Stimulated activated naive CD8-positive, alpha-beta T cell treated with anti-CD3 and anti-CD28 coated beads, Interleukin-15, Interleukin-2, amounts not matched to agents 100 ng/mL and 50 ng/mL, for 24 hours (primary cell): ENCODE data around the gene SMURF2.
"Not testable (repeated sequence)": the region's sequence is repeated elsewhere in the genome, so short reads cannot be mapped to it uniquely, and the experiment has no call there.

Experiments used
- H3K27ac Mint-ChIP-seq: one replicate; pipeline ENCODE4 v1.8.0; 2021; ENCODE audit warnings: mild to moderate bottlenecking, mixed read lengths
- H3K27me3 Mint-ChIP-seq: one replicate; pipeline ENCODE4 v1.8.0; 2021; ENCODE audit warnings: mixed read lengths
- H3K36me3 Mint-ChIP-seq: one replicate; pipeline ENCODE4 v1.8.0; 2021; ENCODE audit warnings: low read depth, mixed read lengths
- H3K4me1 Mint-ChIP-seq: one replicate; pipeline ENCODE4 v1.8.0; 2021; ENCODE audit warnings: low read depth, mixed read lengths
- H3K4me3 Mint-ChIP-seq: one replicate; pipeline ENCODE4 v1.8.0; 2021; ENCODE audit warnings: mild to moderate bottlenecking, mixed read lengths
- H3K9me3 Mint-ChIP-seq: one replicate; pipeline ENCODE4 v1.8.0; 2021; ENCODE audit warnings: mixed read lengths

SMURF2 gene

GRCh38 chr17:64626827-64627226, 35.3 kb downstream of the SMURF2 start:
- H3K27ac Mint-ChIP-seq = no peak overlapping the region
- H3K36me3 Mint-ChIP-seq = no peaks in the 10 kb centered on the region
- no peak overlapping the region for H3K4me3 Mint-ChIP-seq
- H3K27me3 Mint-ChIP-seq = no peaks in the 10 kb centered on the region
- H3K9me3 Mint-ChIP-seq = no peaks in the 10 kb centered on the region
- peaks cover 57% of the 10 kb centered on the region for H3K4me1 Mint-ChIP-seq

GRCh38 chr17:64625541-64625940, 36.6 kb downstream of the SMURF2 start:
- Mint-ChIP-seq H3K4me3 (no peak overlapping the region), H3K27ac (no peak overlapping the region), H3K9me3 (no peaks in the 10 kb centered on the region), H3K4me1 (peaks cover 46% of the 10 kb centered on the region), H3K27me3 (no peaks in the 10 kb centered on the region), H3K36me3 (no peaks in the 10 kb centered on the region)

- Mint-ChIP-seq H3K4me3 (no peak overlapping the region), H3K27me3 (no peaks in the 10 kb centered on the region), H3K36me3 (no peaks in the 10 kb centered on the region), H3K27ac (no peak overlapping the region), H3K9me3 (no peaks in the 10 kb centered on the region), H3K4me1 (peaks cover 25% of the 10 kb centered on the region)
These were observed 39.0 kb downstream of the SMURF2 start for GRCh38 chr17:64622931-64623654.

GRCh38 chr17:64621772-64622171, 40.3 kb downstream of the SMURF2 start:
- Mint-ChIP-seq H3K4me1 (peaks cover 23% of the 10 kb centered on the region), H3K36me3 (no peaks in the 10 kb centered on the region), H3K27me3 (no peaks in the 10 kb centered on the region), H3K9me3 (no peaks in the 10 kb centered on the region), H3K27ac (no peak overlapping the region), H3K4me3 (no peak overlapping the region)

GRCh38 chr17:64618848-64619247, 43.3 kb downstream of the SMURF2 start:
- Mint-ChIP-seq H3K4me3 (no peak overlapping the region), H3K27me3 (no peaks in the 10 kb centered on the region), H3K27ac (no peak overlapping the region), H3K4me1 (peaks cover 30% of the 10 kb centered on the region), H3K9me3 (no peaks in the 10 kb centered on the region), H3K36me3 (no peaks in the 10 kb centered on the region)

GRCh38 chr17:64617125-64617780, 44.9 kb downstream of the SMURF2 start:
- H3K27ac Mint-ChIP-seq = no peak overlapping the region
- H3K4me3 Mint-ChIP-seq = no peak overlapping the region
- H3K9me3 Mint-ChIP-seq = no peaks in the 10 kb centered on the region
- H3K27me3 Mint-ChIP-seq = no peaks in the 10 kb centered on the region
- peaks cover 31% of the 10 kb centered on the region for H3K4me1 Mint-ChIP-seq
- no peaks in the 10 kb centered on the region for H3K36me3 Mint-ChIP-seq

- no peaks in the 10 kb centered on the region for H3K36me3 Mint-ChIP-seq
- H3K4me1 Mint-ChIP-seq = peaks cover 31% of the 10 kb centered on the region
- no peak overlapping the region for H3K4me3 Mint-ChIP-seq
- H3K9me3 Mint-ChIP-seq = no peaks in the 10 kb centered on the region
- no peaks in the 10 kb centered on the region for H3K27me3 Mint-ChIP-seq
- no peak overlapping the region for H3K27ac Mint-ChIP-seq
These were observed 47.0 kb downstream of the SMURF2 start for GRCh38 chr17:64615028-64615677.

GRCh38 chr17:64614266-64615027, 47.7 kb downstream of the SMURF2 start:
- Mint-ChIP-seq H3K4me1 (peaks cover 34% of the 10 kb centered on the region), H3K36me3 (no peaks in the 10 kb centered on the region), H3K27me3 (no peaks in the 10 kb centered on the region), H3K27ac (no peak overlapping the region), H3K4me3 (no peak overlapping the region), H3K9me3 (no peaks in the 10 kb centered on the region)

- H3K36me3 Mint-ChIP-seq = no peaks in the 10 kb centered on the region
- H3K9me3 Mint-ChIP-seq = no peaks in the 10 kb centered on the region
- H3K4me1 Mint-ChIP-seq = peaks cover 46% of the 10 kb centered on the region
- H3K27me3 Mint-ChIP-seq = no peaks in the 10 kb centered on the region
- no peak overlapping the region for H3K4me3 Mint-ChIP-seq
- H3K27ac Mint-ChIP-seq = no peak overlapping the region
These were observed 50.7 kb downstream of the SMURF2 start for GRCh38 chr17:64611369-64611768.

GRCh38 chr17:64610244-64610643, 51.9 kb downstream of the SMURF2 start:
- not testable (repeated sequence) for H3K36me3 Mint-ChIP-seq, H3K4me3 Mint-ChIP-seq, H3K27ac Mint-ChIP-seq, H3K27me3 Mint-ChIP-seq, H3K9me3 Mint-ChIP-seq
- H3K4me1 Mint-ChIP-seq = peaks cover 50% of the 10 kb centered on the region

- H3K9me3 Mint-ChIP-seq = no peaks in the 10 kb centered on the region
- peak overlapping the region; percentile 14 for H3K4me3 Mint-ChIP-seq
- H3K36me3 Mint-ChIP-seq = no peaks in the 10 kb centered on the region
- no peaks in the 10 kb centered on the region for H3K27me3 Mint-ChIP-seq
- H3K4me1 Mint-ChIP-seq = peaks cover 39% of the 10 kb centered on the region
- H3K27ac Mint-ChIP-seq = peak overlapping the region; percentile 88
These were observed 53.5 kb downstream of the SMURF2 start for GRCh38 chr17:64608571-64608981.

- Mint-ChIP-seq H3K4me1 (peaks cover 34% of the 10 kb centered on the region), H3K27me3 (no peaks in the 10 kb centered on the region), H3K36me3 (no peaks in the 10 kb centered on the region), H3K9me3 (no peaks in the 10 kb centered on the region), H3K4me3 (peak overlapping the region; percentile 14), H3K27ac (peak overlapping the region; percentile 88)
These were observed 54.1 kb downstream of the SMURF2 start for GRCh38 chr17:64607862-64608565.

GRCh38 chr17:64604532-64604931, 57.6 kb downstream of the SMURF2 start:
- H3K9me3 Mint-ChIP-seq, H3K4me3 Mint-ChIP-seq, H3K27ac Mint-ChIP-seq, H3K27me3 Mint-ChIP-seq, H3K36me3 Mint-ChIP-seq: not testable (repeated sequence)
- peaks cover 42% of the 10 kb centered on the region for H3K4me1 Mint-ChIP-seq

- Mint-ChIP-seq H3K4me1 (peaks cover 42% of the 10 kb centered on the region), H3K36me3 (no peaks in the 10 kb centered on the region), H3K4me3 (no peak overlapping the region), H3K27ac (no peak overlapping the region), H3K9me3 (no peaks in the 10 kb centered on the region), H3K27me3 (no peaks in the 10 kb centered on the region)
These were observed 58.1 kb downstream of the SMURF2 start for GRCh38 chr17:64603987-64604386.
